Measurements from ENCODE around the gene FBXL15. TPM values are rescaled to one million over a fixed set of nuclear protein-coding genes. Genes with fewer than 3 reads are reported as not detected.

FBXL15 gene
- total RNA-seq, 4 donors from 2014 or later, result 18.6 to 41.9 (median 26.1) TPM

- H3K36me3 ChIP-seq, result no peaks in the 10 kb centered on the region
- peaks cover 40% of the 10 kb centered on the region for H3K27me3 ChIP-seq
- ATAC-seq, result peak; percentile 96
- H3K4me3 ChIP-seq, result peak within 1 kb of the TSS; percentile 73 to 94
- peaks cover 0 to 40% (median 6%) of the 10 kb centered on the region in 3 donors for H3K4me1 ChIP-seq
- no peaks in the 10 kb centered on the region for H3K9me3 ChIP-seq
- H3K27ac ChIP-seq, result peak within 1 kb of the TSS; percentile 59 to 88 (median 84)
- TF ChIP-seq POLR2A (IDR thresholded peaks at IDR 0.05) (peak; percentile 37 to 43), CTCF (IDR thresholded peaks at IDR 0.05) (peak in 1 of 4 experiments; percentile 7), POLR2AphosphoS5 (IDR thresholded peaks at IDR 0.05) (peak; percentile 66), EP300 (IDR thresholded peaks at IDR 0.05) (no peak)
- 0% methylated on average over 1 to 10 of the region's 52 CpGs for WGBS, 2 donors (ENCODE audit: low coverage in 1 of 2)
Measured at GRCh38 chr10:102432162-102432950, 11.7 kb downstream of the FBXL15 start, which contains the start of gene CUEDC2. TSS of gene CUEDC2 (minus strand) at chr10:102432574. CDS start at chr10:102425188, 7,386 bp downstream.

- no CpG with 5 or more reads among the region's 5 CpGs for WGBS, 2 donors (ENCODE audit: low coverage in 1 of 2)
- H3K4me3 ChIP-seq, result no peak overlapping the region
- H3K27ac ChIP-seq, result no peak overlapping the region
- H3K9me3 ChIP-seq, result no peaks in the 10 kb centered on the region
- no peak for ATAC-seq
- H3K4me1 ChIP-seq, result peaks cover 0 to 40% (median 6%) of the 10 kb centered on the region in 3 donors
- peaks cover 41% of the 10 kb centered on the region for H3K27me3 ChIP-seq
- H3K36me3 ChIP-seq, result no peaks in the 10 kb centered on the region
- TF ChIP-seq CTCF (IDR thresholded peaks at IDR 0.05) (no peak), EP300 (IDR thresholded peaks at IDR 0.05) (no peak), POLR2AphosphoS5 (IDR thresholded peaks at IDR 0.05) (no peak)
Measured at GRCh38 chr10:102433619-102434046, 13.0 kb downstream of the FBXL15 start.

GRCh38 chr10:102434394-102435132 is 13.9 kb downstream of the FBXL15 start:
- WGBS, 2 donors (ENCODE audit: low coverage in 1 of 2), result 32 to 39% methylated on average over 3 to 7 of the region's 9 CpGs
- Histone ChIP-seq H3K27me3 (peaks cover 42% of the 10 kb centered on the region), H3K36me3 (no peaks in the 10 kb centered on the region), H3K4me3 (no peak overlapping the region), H3K9me3 (no peaks in the 10 kb centered on the region), H3K27ac (no peak overlapping the region), H3K4me1 (peaks cover 0 to 40% (median 6%) of the 10 kb centered on the region in 3 donors)
- TF ChIP-seq POLR2A (IDR thresholded peaks at IDR 0.05) (no peak), POLR2AphosphoS5 (IDR thresholded peaks at IDR 0.05) (peak; percentile 23)
- no peak for ATAC-seq

GRCh38 chr10:102435133-102435497 is 14.5 kb downstream of the FBXL15 start:
- no peaks in the 10 kb centered on the region for H3K36me3 ChIP-seq
- peaks cover 44% of the 10 kb centered on the region for H3K27me3 ChIP-seq
- no CpG with 5 or more reads among the region's 5 CpGs for WGBS, 2 donors (ENCODE audit: low coverage in 1 of 2)
- H3K27ac ChIP-seq, result no peak overlapping the region
- TF ChIP-seq CTCF (IDR thresholded peaks at IDR 0.05) (no peak), POLR2AphosphoS5 (IDR thresholded peaks at IDR 0.05) (no peak), EP300 (IDR thresholded peaks at IDR 0.05) (no peak), POLR2A (IDR thresholded peaks at IDR 0.05) (no peak)
- H3K9me3 ChIP-seq, result no peaks in the 10 kb centered on the region
- H3K4me3 ChIP-seq, result peak overlapping the region in 1 of 2 donors; percentile 21
- no peak for ATAC-seq
- peaks cover 0 to 39% (median 6%) of the 10 kb centered on the region in 3 donors for H3K4me1 ChIP-seq

- Histone ChIP-seq H3K9me3 (no peaks in the 10 kb centered on the region), H3K36me3 (no peaks in the 10 kb centered on the region), H3K27me3 (peaks cover 44% of the 10 kb centered on the region), H3K27ac (no peak overlapping the region), H3K4me1 (peaks cover 0 to 34% (median 6%) of the 10 kb centered on the region in 3 donors), H3K4me3 (peak overlapping the region in 1 of 2 donors; percentile 21)
- TF ChIP-seq CTCF (IDR thresholded peaks at IDR 0.05), result no peak
- TF ChIP-seq POLR2AphosphoS5 (IDR thresholded peaks at IDR 0.05), result no peak
- no peak for TF ChIP-seq EP300 (IDR thresholded peaks at IDR 0.05)
- no peak for TF ChIP-seq POLR2A (IDR thresholded peaks at IDR 0.05)
- WGBS, 2 donors (ENCODE audit: low coverage in 1 of 2), result 0 to 13% methylated on average over 1 to 4 of the region's 14 CpGs
- ATAC-seq, result no peak
Measured at GRCh38 chr10:102435529-102436233, 15.0 kb downstream of the FBXL15 start.

Data from gastroesophageal sphincter (tissue), 4 donors.